WTC11 (cell line): Measurements from ENCODE around the gene ZNF165. TPM values are rescaled to one million over a fixed set of nuclear protein-coding genes. Genes with fewer than 3 reads are reported as not detected.
A peak's percentile ranks its signal among the peaks of the same experiment; 100 is the strongest.

Source experiments
- ATAC-seq: fragments of 200-7000 bp; cut with Tn5 transposase; 2 replicates; pipeline ENCODE4 v1.10.0; 2021; ENCODE audit warnings: mild to moderate bottlenecking, moderate library complexity
- CTCF ChIA-PET: fragments of 300-600 bp; sonication (Branson Sonifier 250); formaldehyde crosslinking; loops from one replicate; lab custom pipeline; 2021; ENCODE audit warnings: antibody characterized with exemption; lab: Charles Lee
- POLR2A ChIA-PET: fragments of 350-600 bp; sonication (Branson Sonifier 250); formaldehyde crosslinking; loops from one replicate; lab custom pipeline; 2021; ENCODE audit warnings: antibody characterized with exemption; lab: Charles Lee
- DNase-seq: peaks from one replicate; pipeline ENCODE4 v3.0.0; 2021; ENCODE audit warnings: low spot score
- H3K27ac Mint-ChIP-seq: 2 replicates; pipeline ENCODE4 v1.8.0; 2021; ENCODE audit warnings: mixed read lengths
- H3K27me3 Mint-ChIP-seq: 2 replicates; pipeline ENCODE4 v1.8.0; 2021; ENCODE audit warnings: low read depth, mild to moderate bottlenecking, moderate library complexity, mixed read lengths
- H3K36me3 Mint-ChIP-seq: 2 replicates; pipeline ENCODE4 v1.8.0; 2021; ENCODE audit warnings: mixed read lengths
- H3K4me1 Mint-ChIP-seq: 2 replicates; pipeline ENCODE4 v1.8.0; 2022; ENCODE audit warnings: mixed read lengths
- H3K4me3 Mint-ChIP-seq: 2 replicates; pipeline ENCODE4 v1.8.0; 2021; ENCODE audit warnings: mild to moderate bottlenecking, moderate library complexity, mixed read lengths
- H3K9me3 Mint-ChIP-seq: 2 replicates; pipeline ENCODE4 v1.8.0; 2021; ENCODE audit warnings: mixed read lengths
- CREM ChIP-seq: sonication (generic); formaldehyde crosslinking; IDR thresholded peaks from 2 replicates; pipeline ENCODE4 v1.8.1; 2022; ENCODE audit warnings: mild to moderate bottlenecking, missing genetic modification reagents, moderate library complexity
- ELF4 ChIP-seq: sonication (generic); formaldehyde crosslinking; IDR thresholded peaks from 2 replicates; pipeline ENCODE4 v1.8.1; 2022; ENCODE audit warnings: low read depth, mild to moderate bottlenecking, moderate library complexity, missing genetic modification reagents
- GABPB1 ChIP-seq: sonication (generic); formaldehyde crosslinking; IDR thresholded peaks from 2 replicates; pipeline ENCODE4 v1.8.1; 2023; ENCODE audit warnings: mild to moderate bottlenecking, missing genetic modification reagents
- MYBL2 ChIP-seq: sonication (generic); formaldehyde crosslinking; IDR thresholded peaks from 2 replicates; pipeline ENCODE4 v1.8.1; 2023; ENCODE audit warnings: mild to moderate bottlenecking, moderate library complexity, missing genetic modification reagents
- NFATC4 ChIP-seq: fragments of 250-450 bp; sonication (Bioruptor Pico); IDR thresholded peaks from 2 replicates; pipeline ENCODE4 v1.9.0; 2021; ENCODE audit warnings: mild to moderate bottlenecking
- NFYB ChIP-seq: sonication (generic); formaldehyde crosslinking; conservative IDR thresholded peaks from 2 replicates; pipeline ENCODE4 v1.8.0; 2022; ENCODE audit warnings: low read depth, missing genetic modification reagents
- SOX15 ChIP-seq: fragments of 250-450 bp; sonication (Bioruptor Pico); IDR thresholded peaks from 2 replicates; pipeline ENCODE4 v1.9.0; 2021; ENCODE audit warnings: mild to moderate bottlenecking
- SP1 ChIP-seq: sonication (generic); formaldehyde crosslinking; conservative IDR thresholded peaks from 2 replicates; pipeline ENCODE4 v1.8.1; 2022; ENCODE audit warnings: missing genetic modification reagents
- TCF7 ChIP-seq: sonication (generic); formaldehyde crosslinking; IDR thresholded peaks from 2 replicates; pipeline ENCODE4 v1.8.0; 2022; ENCODE audit warnings: mild to moderate bottlenecking, low read depth, missing genetic modification reagents, moderate library complexity
- ZNF121 ChIP-seq: sonication (generic); formaldehyde crosslinking; IDR thresholded peaks from 2 replicates; pipeline ENCODE4 v1.8.0; 2023; ENCODE audit warnings: missing genetic modification reagents
- ZNF232 ChIP-seq: sonication (generic); formaldehyde crosslinking; IDR thresholded peaks from 2 replicates; pipeline ENCODE4 v1.8.0; 2022; ENCODE audit warnings: mild to moderate bottlenecking, missing genetic modification reagents
- total RNA-seq: library from RNA; stranded (reverse); gene quantifications from 3 replicates; pipeline ENCODE4 v1.2.3, GENCODE V29; 2021
- TF ChIP-seq, protein P1 (sequence below): sonication (generic); formaldehyde crosslinking; conservative IDR thresholded peaks from 2 replicates; pipeline ENCODE4 v1.8.1; 2023; ENCODE audit warnings: mild to moderate bottlenecking, low read depth, missing genetic modification reagents, moderate library complexity
- TF ChIP-seq, protein P2 (sequence below): sonication (generic); formaldehyde crosslinking; IDR thresholded peaks from 2 replicates; pipeline ENCODE4 v1.8.1; 2023; ENCODE audit warnings: mild to moderate bottlenecking, missing genetic modification reagents
- TF ChIP-seq, protein P3 (sequence below): sonication (generic); formaldehyde crosslinking; IDR thresholded peaks from 2 replicates; pipeline ENCODE4 v1.8.1; 2022; ENCODE audit warnings: mild to moderate bottlenecking, missing genetic modification reagents, moderate library complexity, borderline replicate concordance
- TF ChIP-seq, protein P4 (sequence below): fragments of 250-450 bp; sonication (Bioruptor Pico); IDR thresholded peaks from 2 replicates; pipeline ENCODE4 v1.9.0; 2021; ENCODE audit warnings: mild to moderate bottlenecking
- TF ChIP-seq, protein P5 (sequence below): fragments of 250-450 bp; sonication (Bioruptor Pico); IDR thresholded peaks from 2 replicates; pipeline ENCODE4 v1.9.0; 2021; ENCODE audit warnings: moderate library complexity, mild to moderate bottlenecking, inconsistent platforms, borderline replicate concordance
- TF ChIP-seq, protein P6 (sequence below): fragments of 250-450 bp; sonication (Bioruptor Pico); IDR thresholded peaks from 2 replicates; pipeline ENCODE4 v2.1.2; 2022; ENCODE audit warnings: mild to moderate bottlenecking, moderate library complexity

ZNF165 gene
- total RNA-seq, 1 experiment from 2014 or later: 8.0 TPM

DNA sequence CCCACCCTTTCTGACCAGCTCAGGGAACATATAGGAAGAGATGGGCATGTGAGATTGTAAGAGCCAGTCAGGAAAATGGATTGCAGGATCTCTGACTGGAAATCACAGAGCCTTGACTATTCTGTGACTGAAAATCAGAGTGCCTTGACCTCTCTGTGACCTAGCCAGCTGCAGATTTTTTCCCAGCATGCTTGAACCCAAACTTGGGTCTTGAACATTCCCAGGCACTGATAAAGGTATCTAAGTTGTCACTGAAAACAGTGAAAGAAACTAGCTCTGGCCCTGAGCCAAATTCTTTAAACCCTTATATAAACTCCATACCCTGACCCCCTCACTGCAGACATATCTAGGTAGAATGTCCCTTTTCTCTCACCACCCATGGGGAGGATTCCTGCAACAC is 2.3 kb upstream of the ZNF165 start (continued):
- TF ChIP-seq, protein P1, sequence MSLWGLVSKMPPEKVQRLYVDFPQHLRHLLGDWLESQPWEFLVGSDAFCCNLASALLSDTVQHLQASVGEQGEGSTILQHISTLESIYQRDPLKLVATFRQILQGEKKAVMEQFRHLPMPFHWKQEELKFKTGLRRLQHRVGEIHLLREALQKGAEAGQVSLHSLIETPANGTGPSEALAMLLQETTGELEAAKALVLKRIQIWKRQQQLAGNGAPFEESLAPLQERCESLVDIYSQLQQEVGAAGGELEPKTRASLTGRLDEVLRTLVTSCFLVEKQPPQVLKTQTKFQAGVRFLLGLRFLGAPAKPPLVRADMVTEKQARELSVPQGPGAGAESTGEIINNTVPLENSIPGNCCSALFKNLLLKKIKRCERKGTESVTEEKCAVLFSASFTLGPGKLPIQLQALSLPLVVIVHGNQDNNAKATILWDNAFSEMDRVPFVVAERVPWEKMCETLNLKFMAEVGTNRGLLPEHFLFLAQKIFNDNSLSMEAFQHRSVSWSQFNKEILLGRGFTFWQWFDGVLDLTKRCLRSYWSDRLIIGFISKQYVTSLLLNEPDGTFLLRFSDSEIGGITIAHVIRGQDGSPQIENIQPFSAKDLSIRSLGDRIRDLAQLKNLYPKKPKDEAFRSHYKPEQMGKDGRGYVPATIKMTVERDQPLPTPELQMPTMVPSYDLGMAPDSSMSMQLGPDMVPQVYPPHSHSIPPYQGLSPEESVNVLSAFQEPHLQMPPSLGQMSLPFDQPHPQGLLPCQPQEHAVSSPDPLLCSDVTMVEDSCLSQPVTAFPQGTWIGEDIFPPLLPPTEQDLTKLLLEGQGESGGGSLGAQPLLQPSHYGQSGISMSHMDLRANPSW (CRISPR knock-in tag): no peak

DNA sequence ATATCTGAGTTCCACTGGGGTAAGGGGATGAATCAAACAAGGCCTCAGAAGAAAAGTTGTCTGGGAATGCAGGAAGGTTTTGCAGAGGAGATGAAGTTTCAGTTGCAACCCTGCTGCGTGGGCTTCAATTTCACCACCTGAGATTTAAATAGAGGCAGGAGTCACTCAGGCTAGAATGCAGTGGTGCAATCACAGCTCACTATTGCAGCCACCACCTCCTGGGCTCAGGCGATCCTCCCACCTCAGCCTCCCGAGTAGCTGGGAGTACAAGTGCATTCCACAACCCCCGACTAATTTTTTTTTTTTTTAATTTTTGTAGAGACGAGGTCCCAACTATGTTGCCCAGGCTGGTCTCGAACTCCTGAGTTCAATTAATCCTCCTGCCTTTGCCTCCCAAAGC is 1.5 kb upstream of the ZNF165 start:
- POLR2A ChIA-PET: no interaction called here
- peaks cover 18% of the 10 kb centered on the region for H3K36me3 Mint-ChIP-seq
- H3K4me3 Mint-ChIP-seq: peak overlapping the region; percentile 98; the same call in 1 of the 2 replicates
- DNase-seq: no peak
- TF ChIP-seq SOX15 (CRISPR knock-in tag): no peak
- TF ChIP-seq, protein P2, sequence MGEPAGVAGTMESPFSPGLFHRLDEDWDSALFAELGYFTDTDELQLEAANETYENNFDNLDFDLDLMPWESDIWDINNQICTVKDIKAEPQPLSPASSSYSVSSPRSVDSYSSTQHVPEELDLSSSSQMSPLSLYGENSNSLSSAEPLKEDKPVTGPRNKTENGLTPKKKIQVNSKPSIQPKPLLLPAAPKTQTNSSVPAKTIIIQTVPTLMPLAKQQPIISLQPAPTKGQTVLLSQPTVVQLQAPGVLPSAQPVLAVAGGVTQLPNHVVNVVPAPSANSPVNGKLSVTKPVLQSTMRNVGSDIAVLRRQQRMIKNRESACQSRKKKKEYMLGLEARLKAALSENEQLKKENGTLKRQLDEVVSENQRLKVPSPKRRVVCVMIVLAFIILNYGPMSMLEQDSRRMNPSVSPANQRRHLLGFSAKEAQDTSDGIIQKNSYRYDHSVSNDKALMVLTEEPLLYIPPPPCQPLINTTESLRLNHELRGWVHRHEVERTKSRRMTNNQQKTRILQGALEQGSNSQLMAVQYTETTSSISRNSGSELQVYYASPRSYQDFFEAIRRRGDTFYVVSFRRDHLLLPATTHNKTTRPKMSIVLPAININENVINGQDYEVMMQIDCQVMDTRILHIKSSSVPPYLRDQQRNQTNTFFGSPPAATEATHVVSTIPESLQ (CRISPR knock-in tag): no peak
- TF ChIP-seq GABPB1 (CRISPR knock-in tag): peak; percentile 68; the same call in 1 of the 2 replicates
- H3K4me1 Mint-ChIP-seq: peaks cover 8% of the 10 kb centered on the region
- peaks cover under 1% of the 10 kb centered on the region; the same call in 1 of the 2 replicates for H3K27me3 Mint-ChIP-seq
- peaks cover 14% of the 10 kb centered on the region for H3K9me3 Mint-ChIP-seq
- no peak overlapping the region for H3K27ac Mint-ChIP-seq
- CTCF ChIA-PET: no interaction called here
- no peak for ATAC-seq

DNA sequence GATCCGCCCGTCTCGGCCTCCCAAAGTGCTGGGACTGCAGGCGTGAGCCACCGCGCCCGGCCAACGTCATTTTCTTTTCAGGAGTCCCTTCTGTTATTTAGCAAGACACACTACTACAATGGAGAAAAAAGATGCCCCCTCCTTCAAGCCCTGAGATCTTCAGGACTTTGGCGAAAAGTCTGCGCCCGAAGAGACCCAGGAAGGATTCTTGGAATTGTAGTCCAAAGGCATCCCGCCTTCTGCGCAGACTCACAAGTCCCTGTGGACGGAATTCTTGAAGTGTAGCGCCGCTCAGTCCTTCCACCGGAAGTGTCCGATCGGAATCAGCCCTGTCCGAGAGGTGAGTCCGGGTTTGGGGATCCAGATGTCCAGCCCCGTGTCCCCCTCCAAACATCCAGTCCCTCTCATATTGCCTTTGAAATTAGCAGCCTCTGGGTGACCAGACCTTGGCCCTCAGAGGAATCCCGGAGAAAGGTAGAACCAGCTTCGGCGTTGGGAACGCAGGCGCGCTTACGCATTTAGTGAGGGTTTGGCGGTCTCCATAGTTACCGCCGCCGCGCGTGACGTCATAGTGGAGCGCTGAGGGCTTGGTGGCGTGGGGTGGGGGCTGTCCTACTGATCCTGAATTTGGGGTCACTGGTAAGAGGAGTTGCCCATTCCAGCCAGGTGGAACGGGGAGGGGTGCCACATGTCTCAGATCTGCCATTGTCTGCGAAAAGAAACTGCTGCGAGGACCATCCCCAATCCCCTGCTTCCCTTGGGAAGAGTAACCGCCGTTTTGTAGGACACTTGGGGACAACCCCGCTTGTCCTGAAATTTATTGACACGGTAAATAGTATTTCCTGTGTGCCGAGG is 490 bp downstream of the ZNF165 start:
- Mint-ChIP-seq H3K4me1 (peaks cover 8% of the 10 kb centered on the region), H3K36me3 (peaks cover 33% of the 10 kb centered on the region), H3K27me3 (no peaks in the 10 kb centered on the region), H3K27ac (peak overlapping the region; percentile 98), H3K9me3 (peaks cover 14% of the 10 kb centered on the region), H3K4me3 (peak overlapping the region; percentile 98)
- DNase-seq (peak; percentile 92), ATAC-seq (peak; percentile 90)
- ChIA-PET CTCF (no interaction called here), POLR2A (no interaction called here)
- TF ChIP-seq, protein P3, sequence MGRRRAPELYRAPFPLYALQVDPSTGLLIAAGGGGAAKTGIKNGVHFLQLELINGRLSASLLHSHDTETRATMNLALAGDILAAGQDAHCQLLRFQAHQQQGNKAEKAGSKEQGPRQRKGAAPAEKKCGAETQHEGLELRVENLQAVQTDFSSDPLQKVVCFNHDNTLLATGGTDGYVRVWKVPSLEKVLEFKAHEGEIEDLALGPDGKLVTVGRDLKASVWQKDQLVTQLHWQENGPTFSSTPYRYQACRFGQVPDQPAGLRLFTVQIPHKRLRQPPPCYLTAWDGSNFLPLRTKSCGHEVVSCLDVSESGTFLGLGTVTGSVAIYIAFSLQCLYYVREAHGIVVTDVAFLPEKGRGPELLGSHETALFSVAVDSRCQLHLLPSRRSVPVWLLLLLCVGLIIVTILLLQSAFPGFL (CRISPR knock-in tag): no peak
- peak; percentile 94 for TF ChIP-seq CREM (CRISPR knock-in tag)
- TF ChIP-seq, protein P4, sequence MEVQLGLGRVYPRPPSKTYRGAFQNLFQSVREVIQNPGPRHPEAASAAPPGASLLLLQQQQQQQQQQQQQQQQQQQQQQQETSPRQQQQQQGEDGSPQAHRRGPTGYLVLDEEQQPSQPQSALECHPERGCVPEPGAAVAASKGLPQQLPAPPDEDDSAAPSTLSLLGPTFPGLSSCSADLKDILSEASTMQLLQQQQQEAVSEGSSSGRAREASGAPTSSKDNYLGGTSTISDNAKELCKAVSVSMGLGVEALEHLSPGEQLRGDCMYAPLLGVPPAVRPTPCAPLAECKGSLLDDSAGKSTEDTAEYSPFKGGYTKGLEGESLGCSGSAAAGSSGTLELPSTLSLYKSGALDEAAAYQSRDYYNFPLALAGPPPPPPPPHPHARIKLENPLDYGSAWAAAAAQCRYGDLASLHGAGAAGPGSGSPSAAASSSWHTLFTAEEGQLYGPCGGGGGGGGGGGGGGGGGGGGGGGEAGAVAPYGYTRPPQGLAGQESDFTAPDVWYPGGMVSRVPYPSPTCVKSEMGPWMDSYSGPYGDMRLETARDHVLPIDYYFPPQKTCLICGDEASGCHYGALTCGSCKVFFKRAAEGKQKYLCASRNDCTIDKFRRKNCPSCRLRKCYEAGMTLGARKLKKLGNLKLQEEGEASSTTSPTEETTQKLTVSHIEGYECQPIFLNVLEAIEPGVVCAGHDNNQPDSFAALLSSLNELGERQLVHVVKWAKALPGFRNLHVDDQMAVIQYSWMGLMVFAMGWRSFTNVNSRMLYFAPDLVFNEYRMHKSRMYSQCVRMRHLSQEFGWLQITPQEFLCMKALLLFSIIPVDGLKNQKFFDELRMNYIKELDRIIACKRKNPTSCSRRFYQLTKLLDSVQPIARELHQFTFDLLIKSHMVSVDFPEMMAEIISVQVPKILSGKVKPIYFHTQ (CRISPR knock-in tag): 0 out of 2 replicates have a peak, but pooled peaks have one; percentile 70
- TF ChIP-seq ELF4 (CRISPR knock-in tag): no peak
- TF ChIP-seq SP1: peak; percentile 73
- TF ChIP-seq NFYB (CRISPR knock-in tag): no peak
- TF ChIP-seq ZNF232 (CRISPR knock-in tag): 0 out of 2 replicates have a peak, but pooled peaks have one; percentile 28
- TF ChIP-seq, protein P5, sequence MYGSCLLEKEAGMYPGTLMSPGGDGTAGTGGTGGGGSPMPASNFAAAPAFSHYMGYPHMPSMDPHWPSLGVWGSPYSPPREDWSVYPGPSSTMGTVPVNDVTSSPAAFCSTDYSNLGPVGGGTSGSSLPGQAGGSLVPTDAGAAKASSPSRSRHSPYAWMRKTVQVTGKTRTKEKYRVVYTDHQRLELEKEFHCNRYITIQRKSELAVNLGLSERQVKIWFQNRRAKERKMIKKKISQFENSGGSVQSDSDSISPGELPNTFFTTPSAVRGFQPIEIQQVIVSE (CRISPR knock-in tag): no peak
- peak; percentile 65; the same call in 1 of the 2 replicates for TF ChIP-seq MYBL2
- TF ChIP-seq, protein P6, sequence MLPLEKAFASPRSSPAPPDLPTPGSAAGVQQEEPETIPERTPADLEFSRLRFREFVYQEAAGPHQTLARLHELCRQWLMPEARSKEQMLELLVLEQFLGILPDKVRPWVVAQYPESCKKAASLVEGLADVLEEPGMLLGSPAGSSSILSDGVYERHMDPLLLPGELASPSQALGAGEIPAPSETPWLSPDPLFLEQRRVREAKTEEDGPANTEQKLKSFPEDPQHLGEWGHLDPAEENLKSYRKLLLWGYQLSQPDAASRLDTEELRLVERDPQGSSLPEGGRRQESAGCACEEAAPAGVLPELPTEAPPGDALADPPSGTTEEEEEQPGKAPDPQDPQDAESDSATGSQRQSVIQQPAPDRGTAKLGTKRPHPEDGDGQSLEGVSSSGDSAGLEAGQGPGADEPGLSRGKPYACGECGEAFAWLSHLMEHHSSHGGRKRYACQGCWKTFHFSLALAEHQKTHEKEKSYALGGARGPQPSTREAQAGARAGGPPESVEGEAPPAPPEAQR: no peak
- TF ChIP-seq ZNF121 (CRISPR knock-in tag): no peak
- TF ChIP-seq TCF7 (CRISPR knock-in tag): no peak
- TF ChIP-seq NFATC4 (CRISPR knock-in tag): no peak
